Uterus (tissue), 4 donors: Measurements from ENCODE around the gene MCL1. TPM values are rescaled to one million over a fixed set of nuclear protein-coding genes. Genes with fewer than 3 reads are reported as not detected.

ENCODE experiments used
- DNase-seq, 2 donors: peaks; one replicate each; pipeline ENCODE4 v3.0.0-alpha.2; 2019 to 2020
- H3K27ac ChIP-seq, 2 donors: fragments of 200-600 bp; sonication (generic); 1 replicate in 1 of 2; 2 replicates in 1 of 2; pipeline ENCODE4 v1.5.1; 2016 to 2018
- H3K27me3 ChIP-seq, 2 donors: fragments of 200-600 bp; sonication (generic); one replicate each; pipeline ENCODE4 v1.5.1; 2018 to 2019; ENCODE audit warnings: control low read depth in 1 of 2
- H3K36me3 ChIP-seq, 2 donors: fragments of 200-600 bp; sonication (generic); one replicate each; pipeline ENCODE4 v1.5.1; 2019; ENCODE audit warnings: control low read depth in 1 of 2
- H3K4me1 ChIP-seq, 2 donors: fragments of 200-600 bp; sonication (generic); one replicate each; pipeline ENCODE4 v1.5.1; 2018 to 2019; ENCODE audit warnings: control low read depth in 1 of 2
- H3K4me3 ChIP-seq, 2 donors: fragments of 200-600 bp; sonication (generic); 1 replicate in 1 of 2; 2 replicates in 1 of 2; pipeline ENCODE4 v1.5.1; 2018 to 2019; ENCODE audit warnings: mild to moderate bottlenecking in 1 of 2
- H3K9me3 ChIP-seq, 2 donors: fragments of 200-600 bp; sonication (generic); one replicate each; pipeline ENCODE4 v1.5.1; 2019; ENCODE audit warnings: control low read depth in 1 of 2
- POLR2A ChIP-seq, 2 donors: fragments of 450-650 bp; IDR thresholded peaks; one replicate each; pipeline ENCODE4 v1.6.1; 2016; ENCODE audit warnings: antibody characterized with exemption in 2 of 2, mild to moderate bottlenecking in 1 of 2, moderate library complexity in 1 of 2
- intact Hi-C: fragments of 100-400 bp; cut with DNase I; formaldehyde crosslinking; loops from one replicate; pipeline ENCODE4 v1.15.1; 2023; ENCODE audit warnings: low total_unique reads
- total RNA-seq, 4 donors: library from RNA; depleted of rRNA in 3 of 4; stranded (reverse); fragments of >200 nt in 3 of 4; gene quantifications; one replicate each; pipeline versions ENCODE4 v1.1.0 to v1.2.4, GENCODE V29; 2014 to 2023
- TF ChIP-seq, protein P1 (sequence below), 4 experiments: fragments of 200-600 bp in 2 of 4; fragments of 450-650 bp in 2 of 4; sonication (generic) in 2 of 4; IDR thresholded peaks; one replicate each; pipeline ENCODE4 v1.5.1; 2016 to 2019; ENCODE audit warnings: antibody characterized with exemption in 4 of 4, mild to moderate bottlenecking in 2 of 4, moderate library complexity in 1 of 4
- donor health status: DM: yes; HTN: yes; CAD: no.

The MCL1 gene
- total RNA-seq, 4 donors from 2014 or later = 125 to 266 (median 207) TPM

DNA sequence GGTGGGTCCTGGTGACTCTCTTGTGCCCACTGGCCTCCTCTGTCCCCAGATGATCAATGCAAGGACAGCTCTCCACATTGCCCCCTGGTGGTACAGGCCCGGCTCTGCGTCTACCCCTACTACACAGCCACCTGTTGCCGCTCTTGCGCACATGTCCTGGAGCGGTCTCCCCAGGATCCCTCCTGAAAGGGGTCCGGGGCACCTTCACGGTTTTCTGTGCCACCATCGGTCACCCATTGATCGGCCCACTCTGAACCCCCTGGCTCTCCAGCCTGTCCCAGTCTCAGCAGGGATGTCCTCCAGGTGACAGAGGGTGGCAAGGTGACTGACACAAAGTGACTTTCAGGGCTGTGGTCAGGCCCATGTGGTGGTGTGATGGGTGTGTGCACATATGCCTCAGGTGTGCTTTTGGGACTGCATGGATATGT is 19.4 kb downstream of the MCL1 start:
- peak; percentile 72 to 81 for DNase-seq
- no peaks in the 10 kb centered on the region for H3K27me3 ChIP-seq
- TF ChIP-seq, protein P1, sequence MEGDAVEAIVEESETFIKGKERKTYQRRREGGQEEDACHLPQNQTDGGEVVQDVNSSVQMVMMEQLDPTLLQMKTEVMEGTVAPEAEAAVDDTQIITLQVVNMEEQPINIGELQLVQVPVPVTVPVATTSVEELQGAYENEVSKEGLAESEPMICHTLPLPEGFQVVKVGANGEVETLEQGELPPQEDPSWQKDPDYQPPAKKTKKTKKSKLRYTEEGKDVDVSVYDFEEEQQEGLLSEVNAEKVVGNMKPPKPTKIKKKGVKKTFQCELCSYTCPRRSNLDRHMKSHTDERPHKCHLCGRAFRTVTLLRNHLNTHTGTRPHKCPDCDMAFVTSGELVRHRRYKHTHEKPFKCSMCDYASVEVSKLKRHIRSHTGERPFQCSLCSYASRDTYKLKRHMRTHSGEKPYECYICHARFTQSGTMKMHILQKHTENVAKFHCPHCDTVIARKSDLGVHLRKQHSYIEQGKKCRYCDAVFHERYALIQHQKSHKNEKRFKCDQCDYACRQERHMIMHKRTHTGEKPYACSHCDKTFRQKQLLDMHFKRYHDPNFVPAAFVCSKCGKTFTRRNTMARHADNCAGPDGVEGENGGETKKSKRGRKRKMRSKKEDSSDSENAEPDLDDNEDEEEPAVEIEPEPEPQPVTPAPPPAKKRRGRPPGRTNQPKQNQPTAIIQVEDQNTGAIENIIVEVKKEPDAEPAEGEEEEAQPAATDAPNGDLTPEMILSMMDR (IDR thresholded peaks at IDR 0.05) = peak; percentile 78 to 94 (median 80)
- peak in 1 of 2 donors; percentile 17 for TF ChIP-seq POLR2A (IDR thresholded peaks at IDR 0.05)
- H3K27ac ChIP-seq = peak overlapping the region; percentile 99
- no peaks in the 10 kb centered on the region for H3K9me3 ChIP-seq
- peaks cover 32 to 37% of the 10 kb centered on the region in 2 donors for H3K4me1 ChIP-seq
- intact Hi-C loops = loop anchor here (5.0 kb wide), 1 partner anchor 62 kb away; no protein-coding TSS in a partner anchor
- no peak overlapping the region for H3K4me3 ChIP-seq
- H3K36me3 ChIP-seq = no peaks in the 10 kb centered on the region

DNA sequence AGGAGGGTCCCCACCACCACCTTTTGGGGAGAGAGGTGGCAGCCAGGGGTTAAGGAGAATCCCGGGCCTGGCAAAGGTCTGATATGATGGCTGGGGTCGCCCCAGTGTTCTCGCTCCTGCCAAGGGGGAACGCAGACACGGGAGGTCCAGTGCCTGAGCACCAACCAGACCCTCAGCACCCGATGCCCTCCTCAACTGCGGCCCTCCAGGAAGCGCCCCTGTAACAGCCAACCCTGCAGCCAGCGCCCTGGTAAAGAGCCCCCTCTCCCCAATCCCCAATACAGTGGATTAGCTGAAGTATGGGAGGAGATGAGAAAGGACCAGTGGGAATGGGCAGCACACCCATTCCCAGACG is 19.8 kb downstream of the MCL1 start:
- peak in 1 of 2 donors; percentile 42 for DNase-seq
- H3K4me1 ChIP-seq = peaks cover 28 to 34% of the 10 kb centered on the region in 2 donors
- TF ChIP-seq POLR2A (IDR thresholded peaks at IDR 0.05) = no peak
- TF ChIP-seq, protein P1 (IDR thresholded peaks at IDR 0.05) = no peak
- no peaks in the 10 kb centered on the region for H3K9me3 ChIP-seq
- no peak overlapping the region for H3K4me3 ChIP-seq
- intact Hi-C loops = loop anchor here (5.0 kb wide), 2 partner anchors 63 to 73 kb away; no protein-coding TSS in a partner anchor
- peak overlapping the region; percentile 99 for H3K27ac ChIP-seq
- H3K36me3 ChIP-seq = no peaks in the 10 kb centered on the region
- H3K27me3 ChIP-seq = no peaks in the 10 kb centered on the region

DNA sequence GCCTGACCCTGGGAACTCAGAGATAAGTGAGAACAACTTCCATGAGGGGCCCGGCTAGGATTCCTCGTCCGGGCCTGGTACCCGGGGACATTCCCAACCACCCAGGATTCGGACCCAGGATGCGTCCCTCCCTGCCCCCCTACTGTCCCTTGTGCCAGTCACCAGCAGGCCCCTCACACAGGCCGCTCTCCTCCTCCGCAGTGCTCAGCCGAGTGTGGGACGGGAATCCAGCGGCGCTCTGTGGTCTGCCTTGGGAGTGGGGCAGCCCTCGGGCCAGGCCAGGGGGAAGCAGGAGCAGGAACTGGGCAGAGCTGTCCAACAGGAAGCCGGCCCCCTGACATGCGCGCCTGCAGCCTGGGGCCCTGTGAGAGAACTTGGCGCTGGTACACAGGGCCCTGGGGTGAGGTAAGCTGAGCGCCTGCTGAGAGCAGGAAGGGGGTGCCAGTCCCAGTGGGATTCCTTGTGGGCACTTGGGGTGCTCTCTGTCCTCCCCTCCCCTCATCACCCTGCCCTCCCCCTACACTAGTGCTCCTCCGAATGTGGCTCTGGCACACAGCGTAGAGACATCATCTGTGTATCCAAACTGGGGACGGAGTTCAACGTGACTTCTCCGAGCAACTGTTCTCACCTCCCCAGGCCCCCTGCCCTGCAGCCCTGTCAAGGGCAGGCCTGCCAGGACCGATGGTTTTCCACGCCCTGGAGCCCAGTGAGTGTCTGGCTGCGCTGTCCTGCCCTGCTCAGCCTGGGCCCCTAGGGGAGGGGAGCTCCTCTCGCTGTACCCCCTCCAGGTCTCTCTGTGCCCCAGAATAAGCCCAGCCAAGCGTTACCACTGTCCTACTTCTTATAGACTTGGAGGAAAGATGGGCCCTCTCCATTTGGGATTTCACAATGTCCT is 20.4 kb downstream of the MCL1 start:
- H3K36me3 ChIP-seq = no peaks in the 10 kb centered on the region
- intact Hi-C loops = loop anchor here (5.0 kb wide), 1 partner anchor 73 kb away; no protein-coding TSS in a partner anchor
- TF ChIP-seq, protein P1 (IDR thresholded peaks at IDR 0.05) = no peak
- peak in 1 of 2 donors; percentile 7 for TF ChIP-seq POLR2A (IDR thresholded peaks at IDR 0.05)
- DNase-seq = peak; percentile 70 to 75
- H3K27ac ChIP-seq = peak overlapping the region; percentile 99
- peak overlapping the region; percentile 14 to 17 for H3K4me3 ChIP-seq
- H3K27me3 ChIP-seq = no peaks in the 10 kb centered on the region
- H3K4me1 ChIP-seq = peaks cover 23 to 30% of the 10 kb centered on the region in 2 donors
- no peaks in the 10 kb centered on the region for H3K9me3 ChIP-seq

DNA sequence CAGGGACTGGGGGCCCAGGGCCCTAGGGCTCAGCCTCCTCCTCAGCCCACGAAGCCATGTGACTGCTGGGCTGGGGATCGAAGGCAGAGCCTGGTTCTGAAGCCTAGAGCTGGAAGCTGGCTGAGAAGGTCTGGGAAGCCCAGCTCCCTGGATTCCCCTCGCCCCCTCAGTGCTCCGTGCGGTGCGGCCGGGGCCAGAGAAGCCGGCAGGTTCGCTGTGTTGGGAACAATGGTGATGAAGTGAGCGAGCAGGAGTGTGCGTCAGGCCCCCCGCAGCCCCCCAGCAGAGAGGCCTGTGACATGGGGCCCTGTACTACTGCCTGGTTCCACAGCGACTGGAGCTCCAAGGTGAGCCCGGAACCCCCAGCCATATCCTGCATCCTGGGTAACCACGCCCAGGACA is 21.1 kb downstream of the MCL1 start:
- DNase-seq = peak in 1 of 2 donors; percentile 21
- H3K36me3 ChIP-seq = no peaks in the 10 kb centered on the region
- TF ChIP-seq POLR2A (IDR thresholded peaks at IDR 0.05) = no peak
- TF ChIP-seq, protein P1 (IDR thresholded peaks at IDR 0.05) = no peak
- H3K27ac ChIP-seq = peak overlapping the region; percentile 99
- H3K27me3 ChIP-seq = no peaks in the 10 kb centered on the region
- H3K4me3 ChIP-seq = peak overlapping the region in 1 of 2 donors; percentile 14
- intact Hi-C loops = loop anchor here (5.0 kb wide), 1 partner anchor 74 kb away; no protein-coding TSS in a partner anchor
- H3K4me1 ChIP-seq = peaks cover 16 to 25% of the 10 kb centered on the region in 2 donors
- H3K9me3 ChIP-seq = no peaks in the 10 kb centered on the region

DNA sequence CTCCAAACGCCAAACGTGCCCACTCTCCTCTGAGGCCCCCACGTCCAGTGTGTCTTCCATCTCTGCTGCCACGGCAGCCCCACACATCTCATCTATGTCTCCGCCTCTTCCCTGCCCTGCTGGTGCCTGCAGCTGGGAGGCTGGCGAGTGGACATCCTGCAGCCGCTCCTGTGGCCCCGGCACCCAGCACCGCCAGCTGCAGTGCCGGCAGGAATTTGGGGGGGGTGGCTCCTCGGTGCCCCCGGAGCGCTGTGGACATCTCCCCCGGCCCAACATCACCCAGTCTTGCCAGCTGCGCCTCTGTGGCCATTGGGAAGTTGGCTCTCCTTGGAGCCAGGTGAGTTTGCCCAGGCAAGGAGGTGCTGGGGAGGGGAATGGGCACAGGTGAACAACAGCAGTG is 21.6 kb downstream of the MCL1 start:
- Histone ChIP-seq H3K36me3 (no peaks in the 10 kb centered on the region), H3K4me3 (no peak overlapping the region), H3K27me3 (no peaks in the 10 kb centered on the region), H3K4me1 (peaks cover 11 to 25% of the 10 kb centered on the region in 2 donors), H3K27ac (peak overlapping the region in 1 of 2 donors; percentile 99), H3K9me3 (no peaks in the 10 kb centered on the region)
- DNase-seq = no peak
- intact Hi-C loops = loop anchor here (5.0 kb wide), 1 partner anchor 74 kb away; no protein-coding TSS in a partner anchor
- TF ChIP-seq, protein P1 (IDR thresholded peaks at IDR 0.05) = no peak
- no peak for TF ChIP-seq POLR2A (IDR thresholded peaks at IDR 0.05)
